ENCODE data around the gene BCKDHB. TPM values are rescaled to one million over a fixed set of nuclear protein-coding genes. Genes with fewer than 3 reads are reported as not detected.
A peak's percentile ranks its signal among the peaks of the same experiment; 100 is the strongest.

Gene BCKDHB
- total and polyA plus RNA-seq, 2 experiments from 2014 or later = 32.1 to 42.7 TPM

DNA sequence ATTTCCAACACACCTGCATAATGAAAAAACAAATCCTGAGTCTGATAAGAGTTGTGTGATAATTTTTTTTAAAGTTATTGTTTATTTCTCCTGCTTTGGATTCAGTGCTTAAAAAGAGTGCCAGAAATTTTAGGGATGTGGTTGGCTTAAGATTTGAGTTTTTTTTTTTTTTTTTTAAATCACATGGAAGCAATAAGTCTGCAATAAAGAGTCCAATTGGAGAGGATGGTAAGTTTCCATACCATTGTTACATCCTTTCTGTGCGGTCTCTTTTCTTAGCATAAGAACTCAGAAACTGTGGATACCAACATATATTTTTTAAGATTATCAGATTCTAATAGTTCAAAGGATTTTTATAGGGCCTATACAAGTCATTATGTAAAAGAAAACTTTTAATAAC is 171.0 kb downstream of the BCKDHB start (continued):
- TF ChIP-seq, protein P1, sequence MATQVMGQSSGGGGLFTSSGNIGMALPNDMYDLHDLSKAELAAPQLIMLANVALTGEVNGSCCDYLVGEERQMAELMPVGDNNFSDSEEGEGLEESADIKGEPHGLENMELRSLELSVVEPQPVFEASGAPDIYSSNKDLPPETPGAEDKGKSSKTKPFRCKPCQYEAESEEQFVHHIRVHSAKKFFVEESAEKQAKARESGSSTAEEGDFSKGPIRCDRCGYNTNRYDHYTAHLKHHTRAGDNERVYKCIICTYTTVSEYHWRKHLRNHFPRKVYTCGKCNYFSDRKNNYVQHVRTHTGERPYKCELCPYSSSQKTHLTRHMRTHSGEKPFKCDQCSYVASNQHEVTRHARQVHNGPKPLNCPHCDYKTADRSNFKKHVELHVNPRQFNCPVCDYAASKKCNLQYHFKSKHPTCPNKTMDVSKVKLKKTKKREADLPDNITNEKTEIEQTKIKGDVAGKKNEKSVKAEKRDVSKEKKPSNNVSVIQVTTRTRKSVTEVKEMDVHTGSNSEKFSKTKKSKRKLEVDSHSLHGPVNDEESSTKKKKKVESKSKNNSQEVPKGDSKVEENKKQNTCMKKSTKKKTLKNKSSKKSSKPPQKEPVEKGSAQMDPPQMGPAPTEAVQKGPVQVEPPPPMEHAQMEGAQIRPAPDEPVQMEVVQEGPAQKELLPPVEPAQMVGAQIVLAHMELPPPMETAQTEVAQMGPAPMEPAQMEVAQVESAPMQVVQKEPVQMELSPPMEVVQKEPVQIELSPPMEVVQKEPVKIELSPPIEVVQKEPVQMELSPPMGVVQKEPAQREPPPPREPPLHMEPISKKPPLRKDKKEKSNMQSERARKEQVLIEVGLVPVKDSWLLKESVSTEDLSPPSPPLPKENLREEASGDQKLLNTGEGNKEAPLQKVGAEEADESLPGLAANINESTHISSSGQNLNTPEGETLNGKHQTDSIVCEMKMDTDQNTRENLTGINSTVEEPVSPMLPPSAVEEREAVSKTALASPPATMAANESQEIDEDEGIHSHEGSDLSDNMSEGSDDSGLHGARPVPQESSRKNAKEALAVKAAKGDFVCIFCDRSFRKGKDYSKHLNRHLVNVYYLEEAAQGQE (IDR thresholded peaks at IDR 0.05; ENCODE audit: unreplicated experiment) = no peak
- TF ChIP-seq POLR2AphosphoS5 (IDR thresholded peaks at IDR 0.05; ENCODE audit: low read depth) (no peak), NANOG (IDR thresholded peaks at IDR 0.05; ENCODE audit: borderline replicate concordance) (no peak)

GRCh38 chr6:80280262-80281010 is 174.0 kb downstream of the BCKDHB start:
- Mint-ChIP-seq H3K27me3 (ENCODE audit: insufficient read depth, low read depth, poor library complexity) (no peaks in the 10 kb centered on the region), H3K27ac (peak overlapping the region; percentile 23; the same call in 1 of the 2 replicates), H3K4me1 (peaks cover 3% of the 10 kb centered on the region; the same call in 1 of the 3 replicates), H3K4me3 (no peak overlapping the region), H3K36me3 (ENCODE audit: low read depth) (no peaks in the 10 kb centered on the region), H3K9me3 (no peaks in the 10 kb centered on the region)
- Histone ChIP-seq H2AFZ (no peak overlapping the region), H3K27ac (ENCODE audit: low read depth) (no peak overlapping the region), H3K27me3 (ENCODE audit: insufficient read depth) (no peaks in the 10 kb centered on the region), H3F3A (replicated peaks; ENCODE audit: low read depth) (no peaks in the 10 kb centered on the region), H3K36me3 (ENCODE audit: insufficient read depth) (no peaks in the 10 kb centered on the region), H3K4me2 (no peak overlapping the region), H3K4me3 (no peak overlapping the region), H3K79me2 (replicated peaks; ENCODE audit: insufficient read depth) (no peaks in the 10 kb centered on the region), H3K9me2 (ENCODE audit: insufficient read depth) (no peaks in the 10 kb centered on the region), H3K4me1 (ENCODE audit: insufficient read depth) (no peaks in the 10 kb centered on the region), H4K20me1 (replicated peaks; ENCODE audit: insufficient read depth) (no peaks in the 10 kb centered on the region)
- DNase-seq (ENCODE audit: low spot score) (no peak), ATAC-seq (no peak)
- TF ChIP-seq JUNB (IDR thresholded peaks at IDR 0.05; ENCODE audit: unreplicated experiment) (no peak), STAT1 (IDR thresholded peaks at IDR 0.05; ENCODE audit: unreplicated experiment) (no peak), EZH2phosphoT487 (IDR thresholded peaks at IDR 0.05; ENCODE audit: unreplicated experiment) (no peak), ZNF114 (CRISPR knock-in tag; IDR thresholded peaks at IDR 0.05) (no peak), POLR2AphosphoS5 (IDR thresholded peaks at IDR 0.05; ENCODE audit: low read depth) (no peak), EZH2 (IDR thresholded peaks at IDR 0.05; ENCODE audit: low read depth, unreplicated experiment) (no peak), ZNF331 (CRISPR knock-in tag; IDR thresholded peaks at IDR 0.05; ENCODE audit: low read depth) (no peak), CREB1 (CRISPR knock-in tag; IDR thresholded peaks at IDR 0.05; ENCODE audit: low read depth) (no peak), NANOG (IDR thresholded peaks at IDR 0.05; ENCODE audit: borderline replicate concordance) (no peak)
- TF ChIP-seq, protein P2, sequence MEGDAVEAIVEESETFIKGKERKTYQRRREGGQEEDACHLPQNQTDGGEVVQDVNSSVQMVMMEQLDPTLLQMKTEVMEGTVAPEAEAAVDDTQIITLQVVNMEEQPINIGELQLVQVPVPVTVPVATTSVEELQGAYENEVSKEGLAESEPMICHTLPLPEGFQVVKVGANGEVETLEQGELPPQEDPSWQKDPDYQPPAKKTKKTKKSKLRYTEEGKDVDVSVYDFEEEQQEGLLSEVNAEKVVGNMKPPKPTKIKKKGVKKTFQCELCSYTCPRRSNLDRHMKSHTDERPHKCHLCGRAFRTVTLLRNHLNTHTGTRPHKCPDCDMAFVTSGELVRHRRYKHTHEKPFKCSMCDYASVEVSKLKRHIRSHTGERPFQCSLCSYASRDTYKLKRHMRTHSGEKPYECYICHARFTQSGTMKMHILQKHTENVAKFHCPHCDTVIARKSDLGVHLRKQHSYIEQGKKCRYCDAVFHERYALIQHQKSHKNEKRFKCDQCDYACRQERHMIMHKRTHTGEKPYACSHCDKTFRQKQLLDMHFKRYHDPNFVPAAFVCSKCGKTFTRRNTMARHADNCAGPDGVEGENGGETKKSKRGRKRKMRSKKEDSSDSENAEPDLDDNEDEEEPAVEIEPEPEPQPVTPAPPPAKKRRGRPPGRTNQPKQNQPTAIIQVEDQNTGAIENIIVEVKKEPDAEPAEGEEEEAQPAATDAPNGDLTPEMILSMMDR (conservative IDR thresholded peaks at IDR 0.05; ENCODE audit: low read depth in 2 of 2) = no peak
- TF ChIP-seq, protein P1 (IDR thresholded peaks at IDR 0.05; ENCODE audit: unreplicated experiment) = no peak
- TF ChIP-seq, protein P3, sequence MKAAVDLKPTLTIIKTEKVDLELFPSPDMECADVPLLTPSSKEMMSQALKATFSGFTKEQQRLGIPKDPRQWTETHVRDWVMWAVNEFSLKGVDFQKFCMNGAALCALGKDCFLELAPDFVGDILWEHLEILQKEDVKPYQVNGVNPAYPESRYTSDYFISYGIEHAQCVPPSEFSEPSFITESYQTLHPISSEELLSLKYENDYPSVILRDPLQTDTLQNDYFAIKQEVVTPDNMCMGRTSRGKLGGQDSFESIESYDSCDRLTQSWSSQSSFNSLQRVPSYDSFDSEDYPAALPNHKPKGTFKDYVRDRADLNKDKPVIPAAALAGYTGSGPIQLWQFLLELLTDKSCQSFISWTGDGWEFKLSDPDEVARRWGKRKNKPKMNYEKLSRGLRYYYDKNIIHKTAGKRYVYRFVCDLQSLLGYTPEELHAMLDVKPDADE (IDR thresholded peaks at IDR 0.05) = no peak
